ENCODE data around the gene RD3L. TPM values are rescaled to one million over a fixed set of nuclear protein-coding genes. Genes with fewer than 3 reads are reported as not detected.

Gene RD3L
- total and polyA plus RNA-seq, 2 of the 13 experiments (the other 11 are each of a cell fraction or from before 2014, with no cell fraction given): not detected

GRCh38 chr14:103949131-103949790, 6.9 kb upstream of the RD3L start:
- WGBS (ENCODE audit: low lambda C conversion rate): 20% methylated on average over 5 of the region's 5 CpGs
- ATAC-seq (no peak), FAIRE-seq (no peak), DNase-seq (ENCODE audit: low spot score) (no peak)
- H3K9ac ChIP-seq (ENCODE audit: insufficient read depth, low read depth, low read length): no peak overlapping the region
- ChIA-PET POLR2A (no interaction called here), CTCF (ENCODE audit: low intra/inter-chr PET ratio, low total read pairs) (no interaction called here)
- TF ChIP-seq CENPX (CRISPR knock-in tag; IDR thresholded peaks at IDR 0.05) (no peak), ZMYM2 (CRISPR knock-in tag; IDR thresholded peaks at IDR 0.05) (no peak), ZNF598 (CRISPR knock-in tag; IDR thresholded peaks at IDR 0.05; ENCODE audit: borderline replicate concordance) (no peak), ZNF782 (CRISPR knock-in tag; IDR thresholded peaks at IDR 0.05; ENCODE audit: borderline replicate concordance) (no peak), SRY (CRISPR knock-in tag; IDR thresholded peaks at IDR 0.05) (no peak), ZXDC (CRISPR knock-in tag; IDR thresholded peaks at IDR 0.05) (no peak), ZC3H4 (CRISPR knock-in tag; IDR thresholded peaks at IDR 0.05; ENCODE audit: borderline replicate concordance) (no peak), ZNF34 (CRISPR knock-in tag; IDR thresholded peaks at IDR 0.05; ENCODE audit: borderline replicate concordance) (no peak)
- no peak overlapping the region for H2AFZ ChIP-seq (ENCODE audit: low read length)
- no peaks in the 10 kb centered on the region for H4K20me1 ChIP-seq (ENCODE audit: insufficient read depth, low read length)
- no peaks in the 10 kb centered on the region for H3K79me2 ChIP-seq (ENCODE audit: insufficient read depth, low read length)
- no TSS peak for BruUV-seq (replicated peaks)
- H3K4me2 ChIP-seq (ENCODE audit: low read depth, low read length): no peak overlapping the region
- H3K27ac ChIP-seq (ENCODE audit: extremely low read length, insufficient read depth, low read length): no peak overlapping the region
- in situ Hi-C loops (cut with HindIII; ENCODE audit: extremely low pct_ligation_motif_present, low pct_unique_long_range_greater_than_20kb) (no loop called here), intact Hi-C loops (cut with micrococcal nuclease; ENCODE audit: unreplicated experiment) (no loop called here)
- 0 out of 2 replicates have a peak, but pooled peaks cover 3% of the 10 kb centered on the region for H3K9me3 ChIP-seq (ENCODE audit: low read length)
- H3K4me3 ChIP-seq (replicated peaks in 1 of 3; ENCODE audit: insufficient read depth in 1 of 3, low read depth in 2 of 3, low read length in 3 of 3): no peak overlapping the region
- H3K4me1 ChIP-seq (ENCODE audit: insufficient read depth, low read length): no peaks in the 10 kb centered on the region
- peaks cover 0 to 1% of the 10 kb centered on the region in 2 experiments; a peak in 1 of 5 replicates for H3K27me3 ChIP-seq (ENCODE audit: control insufficient read depth in 1 of 2, insufficient read depth in 2 of 2, low read length in 2 of 2)
- no peaks in the 10 kb centered on the region for H3K36me3 ChIP-seq (replicated peaks in 1 of 2; ENCODE audit: control insufficient read depth in 1 of 2, insufficient read depth in 2 of 2, low read length in 2 of 2)
